Large intestine (tissue), 3 donors: ENCODE measurements around the gene CEND1. TPM values are rescaled to one million over a fixed set of nuclear protein-coding genes. Genes with fewer than 3 reads are reported as not detected.
A peak's percentile ranks its signal among the peaks of the same experiment; 100 is the strongest.

Experiments
- DNase-seq, 2 donors: peaks; one replicate each; pipeline versions ENCODE4 v3.0.0 to v3.0.0-alpha.2; 2013
- H3K27ac ChIP-seq: one replicate; pipeline ENCODE4 v1.5.1; 2013; ENCODE audit warnings: low read length
- H3K27me3 ChIP-seq: 2 replicates; pipeline ENCODE4 v1.6.1; 2013; ENCODE audit warnings: low read length; ENCODE audit not compliant: control insufficient read depth, insufficient read depth
- H3K36me3 ChIP-seq: 2 replicates; pipeline ENCODE4 v1.6.1; 2013; ENCODE audit warnings: low read length; ENCODE audit not compliant: control insufficient read depth, insufficient read depth
- H3K4me1 ChIP-seq: one replicate; pipeline ENCODE4 v1.6.1; 2013; ENCODE audit warnings: low read length; ENCODE audit not compliant: control insufficient read depth, insufficient read depth
- H3K4me3 ChIP-seq: one replicate; pipeline ENCODE4 v1.5.1; 2013; ENCODE audit warnings: low read length
- H3K9me3 ChIP-seq: one replicate; pipeline ENCODE4 v1.6.1; 2013; ENCODE audit warnings: mild to moderate bottlenecking, low read depth, low read length, moderate library complexity; ENCODE audit not compliant: control insufficient read depth
- WGBS: methylation state at CpG from one replicate; pipeline ENCODE4 v1.1.5; 2013; ENCODE audit warnings: low lambda C conversion rate; ENCODE audit not compliant: insufficient coverage; 5-methylcytosine and 5-hydroxymethylcytosine counted together
- polyA plus RNA-seq: library from polyadenylated mRNA; unstranded; fragments of 120-200 nt; gene quantifications from one replicate; pipeline ENCODE4 v1.2.1, GENCODE V29; 2013

CEND1 gene
- polyA plus RNA-seq, 1 donor, result 2.0 TPM

DNA sequence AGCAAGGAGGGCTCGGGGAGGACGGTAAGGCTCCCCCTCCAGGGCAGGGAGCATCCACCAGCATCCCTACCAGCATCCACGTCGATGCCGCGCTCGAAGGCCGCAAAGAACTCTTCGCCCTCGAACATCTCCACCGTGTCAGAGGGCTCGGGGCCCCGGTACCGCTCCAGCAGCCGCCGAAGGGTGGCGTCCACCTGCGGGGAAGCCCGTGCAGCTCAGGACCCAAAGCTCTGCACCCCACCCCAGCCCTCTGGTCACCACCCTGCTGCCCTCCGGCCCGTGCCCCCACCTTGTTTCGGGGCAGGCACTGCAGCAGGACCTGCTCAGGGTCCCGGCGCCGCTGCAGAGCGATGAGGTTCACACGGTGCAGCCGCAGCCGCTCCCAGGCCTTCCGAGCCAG is 10.6 kb upstream of the CEND1 start:
- H3K9me3 ChIP-seq, result peaks cover 3% of the 10 kb centered on the region
- WGBS, result no CpG with 5 or more reads among the region's 30 CpGs
- H3K27me3 ChIP-seq, result no peaks in the 10 kb centered on the region
- no peak for DNase-seq
- peaks cover 34% of the 10 kb centered on the region for H3K4me1 ChIP-seq
- no peak overlapping the region for H3K27ac ChIP-seq
- H3K4me3 ChIP-seq, result no peak overlapping the region
- peaks cover 34% of the 10 kb centered on the region for H3K36me3 ChIP-seq

DNA sequence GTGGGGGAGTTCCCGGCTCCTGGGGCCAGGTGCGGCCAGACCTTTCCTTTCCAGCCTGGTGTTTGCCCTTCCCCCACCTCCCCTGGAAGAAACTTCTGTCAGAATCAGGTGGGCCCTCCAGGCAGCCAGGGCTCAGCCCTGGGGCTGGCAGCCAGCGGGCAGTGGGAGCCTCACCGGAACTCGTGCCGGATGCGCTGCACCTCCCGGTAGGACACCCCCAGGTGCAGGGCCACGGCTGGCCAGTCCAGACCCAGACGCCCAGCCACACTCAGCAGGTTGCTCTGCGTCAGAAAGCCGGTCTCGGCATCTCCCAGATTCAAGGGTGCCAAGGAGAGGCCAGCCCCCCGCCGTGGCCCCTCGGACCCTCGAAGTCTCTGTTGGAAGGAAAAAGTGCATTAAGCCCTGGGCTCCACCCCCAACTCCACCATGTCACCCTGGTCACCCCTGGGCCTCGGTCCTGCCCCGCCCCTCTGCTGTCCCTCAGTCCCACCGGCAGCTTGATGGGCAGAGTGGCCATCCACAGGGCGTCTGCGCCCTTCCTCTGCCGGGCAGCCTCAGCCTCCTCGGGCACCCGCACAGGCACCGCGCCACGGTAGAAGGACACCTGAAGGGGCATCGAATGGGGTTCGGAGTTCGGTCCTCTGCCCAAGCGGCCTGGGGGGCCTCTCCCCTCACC is 9.9 kb upstream of the CEND1 start:
- Histone ChIP-seq H3K4me1 (peaks cover 41% of the 10 kb centered on the region), H3K27ac (no peak overlapping the region), H3K27me3 (no peaks in the 10 kb centered on the region), H3K4me3 (no peak overlapping the region), H3K9me3 (peaks cover 3% of the 10 kb centered on the region), H3K36me3 (peaks cover 34% of the 10 kb centered on the region)
- no peak for DNase-seq
- no CpG with 5 or more reads among the region's 32 CpGs for WGBS

DNA sequence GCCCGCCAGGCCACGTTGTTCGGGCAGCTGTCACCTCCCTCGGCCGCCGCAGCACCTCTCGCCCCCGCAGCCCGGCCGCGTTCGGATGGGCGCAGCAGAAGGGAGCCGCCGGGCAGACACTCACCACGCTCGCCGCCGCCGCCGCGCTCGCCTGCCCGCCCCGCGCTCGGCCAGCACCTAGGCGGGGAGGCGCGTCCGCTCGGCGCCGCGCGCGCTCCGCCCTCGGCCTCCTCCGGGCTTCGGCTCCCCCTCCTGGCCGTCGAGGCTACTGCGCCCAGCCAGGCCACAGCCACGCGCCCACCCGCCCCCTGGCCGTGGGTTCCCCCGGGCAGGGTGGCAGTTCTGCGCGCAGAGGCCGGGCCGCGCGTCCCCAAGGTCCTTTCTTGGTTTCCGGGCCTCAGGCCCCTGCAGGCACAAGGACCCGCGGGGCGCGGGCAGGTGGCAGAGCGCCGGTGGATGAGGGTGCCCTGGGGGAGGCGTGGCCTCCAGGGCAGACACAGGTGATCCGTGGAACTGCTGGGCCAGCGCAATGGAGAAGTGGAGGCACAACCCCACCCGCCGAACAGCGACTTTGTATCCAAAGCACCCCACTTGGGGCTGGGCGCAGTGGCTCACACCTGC is 8.3 kb upstream of the CEND1 start, which contains the start of gene SLC25A22:
TSS of gene SLC25A22 (minus strand) at position 189 of the 621 bp plus-strand sequence. CDS start 3,275 bp downstream, outside the sequence.
- peak; percentile 78 to 84 for DNase-seq
- Histone ChIP-seq H3K36me3 (peaks cover 45% of the 10 kb centered on the region), H3K4me3 (peak within 1 kb of the TSS; percentile 58), H3K9me3 (peaks cover 3% of the 10 kb centered on the region), H3K4me1 (peaks cover 30% of the 10 kb centered on the region), H3K27ac (peak within 1 kb of the TSS; percentile 83), H3K27me3 (no peaks in the 10 kb centered on the region)
- WGBS, result no CpG with 5 or more reads among the region's 69 CpGs

DNA sequence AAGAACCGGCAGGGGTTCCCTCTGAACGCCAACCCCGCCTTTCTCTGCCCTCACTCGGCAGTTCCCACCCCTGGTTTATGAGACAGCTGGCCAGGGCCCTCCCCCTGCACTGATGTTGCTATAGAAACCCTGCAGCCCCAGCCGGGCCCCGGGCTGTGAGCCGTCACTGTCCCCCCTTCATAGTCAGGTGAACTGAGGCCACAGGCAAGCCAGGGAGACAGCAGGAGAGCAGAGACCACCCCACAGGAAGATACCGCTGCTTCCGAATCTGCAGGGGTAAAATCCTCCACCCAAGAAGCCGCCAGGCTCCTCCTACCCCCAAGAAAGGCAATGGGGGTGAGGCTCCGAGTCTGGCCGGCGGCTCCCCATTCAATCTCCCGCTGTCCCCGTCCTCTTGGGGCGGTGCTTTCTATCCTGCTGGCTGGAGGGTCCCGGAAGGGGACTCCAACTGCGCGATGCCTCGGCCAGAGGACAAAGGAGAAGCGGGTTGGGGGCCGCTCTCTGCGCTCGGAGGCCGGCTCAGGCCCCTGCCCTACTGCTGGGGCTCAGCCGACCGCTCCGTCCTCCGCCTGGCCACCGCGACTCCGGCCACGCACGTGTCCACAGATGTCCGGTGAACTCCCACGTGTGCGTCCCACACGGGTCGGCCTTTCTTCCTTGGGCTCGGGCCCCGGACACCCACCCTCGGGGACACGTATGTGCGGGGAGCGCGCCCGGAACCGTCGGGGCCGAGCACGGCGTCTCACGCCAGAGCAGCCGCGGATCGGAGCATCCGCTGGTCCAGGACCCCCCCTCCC is 7.6 kb upstream of the CEND1 start:
- Histone ChIP-seq H3K27ac (peak overlapping the region; percentile 83), H3K9me3 (peaks cover 3% of the 10 kb centered on the region), H3K4me1 (peaks cover 30% of the 10 kb centered on the region), H3K27me3 (no peaks in the 10 kb centered on the region), H3K36me3 (peaks cover 43% of the 10 kb centered on the region), H3K4me3 (peak overlapping the region; percentile 58)
- WGBS, result no CpG with 5 or more reads among the region's 57 CpGs
- DNase-seq, result peak in 1 of 2 donors; percentile 88

DNA sequence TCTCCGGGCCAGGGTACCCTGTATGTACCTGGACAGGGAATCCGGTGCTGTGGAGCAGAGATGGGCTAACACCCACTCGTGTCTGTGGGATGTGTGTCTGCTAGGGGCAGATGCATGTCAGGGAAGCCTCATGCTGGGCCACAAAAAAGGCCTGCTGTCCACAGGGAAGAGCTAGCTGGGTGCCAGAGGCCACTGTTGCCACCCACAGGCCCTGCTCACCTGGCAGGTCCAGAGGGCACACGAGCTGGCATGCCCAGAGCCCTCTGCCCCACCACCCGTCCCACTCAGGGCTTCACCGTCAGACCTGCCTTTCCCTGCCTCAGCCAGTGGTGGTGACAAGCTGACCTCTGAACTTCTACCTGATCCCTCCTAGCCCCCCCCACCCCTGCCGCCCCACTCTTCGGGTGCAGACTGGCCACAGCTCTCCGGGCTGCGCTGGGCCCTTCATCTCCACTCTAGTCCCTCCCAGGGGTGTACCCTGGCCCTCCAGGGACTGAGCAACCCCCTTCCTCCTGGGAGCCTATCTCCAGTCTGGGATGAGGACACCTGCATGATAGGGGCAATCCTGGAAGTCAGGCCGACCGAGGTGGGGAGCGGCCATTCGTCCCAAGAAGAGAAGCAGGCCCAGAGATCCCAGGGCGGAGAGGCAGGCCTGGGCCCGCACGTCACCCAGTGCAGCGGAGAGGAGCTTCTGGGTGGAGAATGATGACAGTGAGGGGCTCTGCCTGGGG is 6.8 kb upstream of the CEND1 start:
- no CpG with 5 or more reads among the region's 18 CpGs for WGBS
- Histone ChIP-seq H3K9me3 (peaks cover under 1% of the 10 kb centered on the region), H3K27ac (peak overlapping the region; percentile 83), H3K36me3 (peaks cover 36% of the 10 kb centered on the region), H3K4me1 (peaks cover 30% of the 10 kb centered on the region), H3K4me3 (peak overlapping the region; percentile 58), H3K27me3 (no peaks in the 10 kb centered on the region)
- DNase-seq, result no peak

DNA sequence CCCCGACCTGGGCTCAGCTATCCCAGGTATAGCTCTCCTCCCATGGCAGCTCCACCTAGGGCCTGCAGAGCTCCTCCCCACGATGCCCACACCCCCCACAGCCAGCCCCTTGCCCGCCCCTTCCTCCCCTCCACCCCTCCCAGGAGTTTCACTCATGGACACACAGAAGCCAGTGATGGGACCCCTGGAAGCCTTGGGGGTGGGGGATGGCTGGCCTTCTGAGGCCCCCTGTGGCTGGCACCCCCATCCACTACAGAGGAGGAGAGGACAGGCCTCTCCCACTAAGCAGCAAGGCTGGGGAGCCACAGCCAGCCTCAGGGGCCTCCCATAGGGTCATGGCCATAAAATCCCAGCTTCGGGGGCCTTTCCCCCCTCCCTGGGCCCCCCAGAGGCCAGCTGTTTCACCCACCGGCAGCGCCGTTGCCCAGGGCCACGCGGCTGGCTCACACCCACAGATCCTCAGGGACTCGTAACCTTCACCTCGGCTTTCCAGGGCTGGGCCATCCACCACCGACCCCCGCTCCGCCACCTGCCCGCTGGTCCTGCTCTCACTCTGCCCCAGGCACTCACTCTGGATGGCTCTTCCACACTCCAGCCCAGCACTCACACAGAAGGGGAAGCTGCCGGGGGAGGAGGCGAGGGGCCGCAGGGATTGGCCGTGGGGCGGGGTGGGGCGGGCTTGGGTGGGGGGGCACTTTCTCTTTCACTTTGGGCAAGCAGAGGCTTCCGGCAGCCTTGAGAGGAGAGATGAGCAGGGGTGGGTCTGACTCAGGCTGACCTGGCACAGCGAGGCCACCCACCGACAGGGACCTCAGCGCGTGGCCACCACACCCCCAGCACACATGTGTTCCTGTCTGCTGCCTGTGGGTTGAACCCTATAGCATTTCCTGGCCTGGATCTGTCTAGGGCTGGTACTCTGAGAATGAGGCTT is 6.0 kb upstream of the CEND1 start:
- Histone ChIP-seq H3K36me3 (peaks cover 31% of the 10 kb centered on the region), H3K4me3 (peak overlapping the region; percentile 58), H3K27me3 (no peaks in the 10 kb centered on the region), H3K27ac (peak overlapping the region; percentile 83), H3K4me1 (peaks cover 30% of the 10 kb centered on the region), H3K9me3 (no peaks in the 10 kb centered on the region)
- no CpG with 5 or more reads among the region's 26 CpGs for WGBS
- DNase-seq, result peak in 1 of 2 donors; percentile 81

DNA sequence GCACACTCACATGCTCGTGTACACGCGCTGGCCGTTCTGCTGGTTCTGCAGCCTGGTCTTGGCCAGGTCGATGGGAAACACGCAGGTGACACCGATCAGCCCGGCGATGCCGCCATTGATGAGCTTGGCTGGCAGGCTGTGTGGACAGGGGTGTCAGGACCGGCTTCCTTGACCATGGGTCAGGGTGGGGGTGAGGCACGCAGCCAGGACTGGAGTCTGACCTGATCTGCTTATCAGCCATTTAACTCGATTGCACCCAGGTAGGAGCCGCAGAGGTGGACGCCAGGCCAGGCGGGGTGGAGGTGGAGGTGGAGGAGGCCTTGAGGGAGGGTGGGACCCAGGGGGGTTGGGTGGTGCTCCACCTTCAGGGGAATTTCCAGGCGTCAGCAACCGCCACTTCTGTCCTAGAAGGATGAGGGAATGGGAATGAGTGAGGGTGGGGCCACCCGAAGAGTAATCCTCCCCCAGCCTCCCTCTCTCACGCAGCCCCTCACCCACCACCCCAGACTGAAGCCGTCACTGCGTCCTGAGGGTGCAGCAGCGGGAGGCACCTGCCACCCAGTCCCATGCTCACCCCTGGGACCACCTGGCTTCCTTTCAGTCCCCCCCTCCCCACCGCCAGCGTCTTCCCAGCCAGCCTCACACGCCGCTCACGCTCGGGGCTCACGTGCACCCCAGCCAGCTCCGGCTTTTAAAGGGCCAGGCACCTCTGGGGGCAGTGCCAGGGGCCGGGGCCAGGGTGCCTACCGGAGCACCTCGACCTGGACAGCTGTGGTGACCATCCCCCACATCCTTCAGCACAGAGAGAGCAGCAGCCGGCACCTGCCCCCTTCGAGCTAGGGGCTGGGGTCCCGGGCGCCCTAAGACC is 5.1 kb upstream of the CEND1 start:
- Histone ChIP-seq H3K4me3 (peak overlapping the region; percentile 58), H3K9me3 (no peaks in the 10 kb centered on the region), H3K4me1 (peaks cover 30% of the 10 kb centered on the region), H3K27ac (no peak overlapping the region), H3K27me3 (peaks cover under 1% of the 10 kb centered on the region), H3K36me3 (peaks cover 26% of the 10 kb centered on the region)
- peak in 1 of 2 donors; percentile 48 for DNase-seq
- 93% methylated on average over 5 of the region's 38 CpGs for WGBS

DNA sequence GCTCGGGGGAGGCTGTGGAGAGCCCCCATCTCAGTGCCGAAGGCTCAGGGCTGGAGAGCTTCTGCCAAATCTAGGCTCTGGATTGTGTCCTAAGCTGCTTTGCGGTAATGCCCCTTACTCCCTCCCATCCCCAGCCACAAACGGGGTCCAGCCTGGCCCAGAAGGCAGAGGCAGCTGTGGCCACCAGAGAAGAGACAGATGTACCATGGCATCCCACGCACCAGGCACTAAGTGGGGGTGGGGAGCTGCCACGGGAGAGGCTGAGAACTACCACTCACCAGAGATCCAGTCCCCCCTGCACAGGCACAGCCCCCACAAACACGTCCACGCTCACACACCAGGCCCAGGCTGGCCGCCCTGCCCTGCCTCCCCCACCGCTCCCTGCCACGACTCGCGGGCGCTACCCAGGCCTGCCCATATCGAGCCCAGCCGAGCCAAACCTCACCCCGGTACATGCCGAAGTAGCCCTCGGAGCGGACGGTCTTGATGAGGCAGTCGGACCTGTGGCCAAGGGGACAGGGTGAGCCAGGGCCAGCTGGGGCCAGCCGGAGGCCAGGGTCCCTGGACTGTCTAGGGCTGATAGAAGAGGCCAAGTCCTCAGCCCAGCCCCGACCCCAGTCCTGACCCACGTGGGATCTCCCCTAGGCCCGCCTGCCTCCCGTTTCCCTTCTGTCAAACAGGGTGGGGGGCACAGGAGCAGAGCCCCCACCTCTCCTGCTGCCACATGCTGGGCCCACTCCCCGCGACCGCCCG is 4.3 kb upstream of the CEND1 start:
- peaks cover 20% of the 10 kb centered on the region for H3K36me3 ChIP-seq
- peaks cover 30% of the 10 kb centered on the region for H3K4me1 ChIP-seq
- no peak overlapping the region for H3K4me3 ChIP-seq
- H3K27me3 ChIP-seq, result peaks cover 8% of the 10 kb centered on the region
- DNase-seq, result no peak
- no peak overlapping the region for H3K27ac ChIP-seq
- no CpG with 5 or more reads among the region's 31 CpGs for WGBS
- H3K9me3 ChIP-seq, result no peaks in the 10 kb centered on the region
